Measurements from ENCODE around the gene TAF12.
A peak's percentile ranks its signal among the peaks of the same experiment; 100 is the strongest.
"Not testable (repeated sequence)": the region's sequence is repeated elsewhere in the genome, so short reads cannot be mapped to it uniquely, and the experiment has no call there.

TAF12 gene

DNA sequence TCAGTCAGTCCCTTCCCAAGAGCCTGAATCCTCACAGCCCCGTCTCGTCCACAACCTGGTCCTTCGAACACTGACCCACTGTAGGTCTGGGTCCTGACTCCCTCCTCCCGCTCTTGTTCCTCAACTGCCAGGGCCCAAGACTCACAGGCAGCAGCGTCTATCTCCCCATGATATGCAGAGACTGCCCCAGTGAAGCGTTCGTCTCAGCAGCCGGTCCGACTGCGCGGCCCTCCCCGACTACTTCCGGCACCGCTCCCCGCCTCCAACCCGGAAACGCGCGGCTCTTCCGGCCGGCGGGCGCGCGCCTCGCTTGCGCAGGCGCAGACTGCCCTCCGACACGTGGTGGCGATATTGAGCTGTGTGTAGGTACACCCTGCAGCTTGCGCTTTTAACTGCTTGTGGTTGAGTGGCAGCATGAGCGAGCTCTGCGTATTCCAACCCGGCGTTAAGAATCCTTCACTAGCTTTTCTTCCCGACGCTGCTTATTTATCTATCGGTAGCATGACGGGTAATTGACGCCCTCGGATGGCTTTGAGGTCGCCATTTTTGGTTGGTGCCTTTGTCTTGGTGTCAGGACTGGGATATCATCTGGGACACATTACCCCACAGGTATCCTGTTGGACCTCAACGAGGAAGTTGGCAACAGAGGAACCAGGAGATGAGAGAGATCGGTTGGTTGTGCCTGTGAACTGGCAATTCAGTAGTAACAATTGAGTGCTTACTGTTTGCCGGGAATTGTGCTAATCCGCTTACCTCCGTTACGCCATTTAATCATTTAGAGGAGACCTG lies at the start of gene TAF12:
Gene TAF12, minus strand, starts transcription at position 221 of the 789 bp plus-strand sequence. CDS start 20,986 bp downstream, outside the sequence.
- peak; percentile 96 for DNase-seq

DNA sequence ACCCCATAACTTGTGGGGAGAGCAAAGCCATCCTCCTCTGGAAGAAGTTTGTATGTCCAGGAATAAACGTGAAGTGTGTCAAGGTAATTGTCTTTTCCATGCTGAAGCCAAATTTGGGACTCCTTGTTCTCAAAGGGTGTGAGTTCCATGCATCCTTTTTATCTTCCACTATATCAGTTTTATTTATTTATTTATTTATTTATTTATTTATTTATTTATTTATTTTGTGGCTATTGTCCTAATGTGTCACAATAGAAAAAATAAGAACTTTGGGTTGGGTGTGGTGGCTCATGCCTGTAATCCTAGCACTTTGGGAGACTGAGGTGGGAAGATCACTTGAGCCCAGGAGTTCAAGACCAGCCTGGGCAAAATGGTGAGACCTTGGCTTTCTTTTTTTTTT lies 48.8 kb upstream of the TAF12 start:
- not testable (repeated sequence) for DNase-seq

DNA sequence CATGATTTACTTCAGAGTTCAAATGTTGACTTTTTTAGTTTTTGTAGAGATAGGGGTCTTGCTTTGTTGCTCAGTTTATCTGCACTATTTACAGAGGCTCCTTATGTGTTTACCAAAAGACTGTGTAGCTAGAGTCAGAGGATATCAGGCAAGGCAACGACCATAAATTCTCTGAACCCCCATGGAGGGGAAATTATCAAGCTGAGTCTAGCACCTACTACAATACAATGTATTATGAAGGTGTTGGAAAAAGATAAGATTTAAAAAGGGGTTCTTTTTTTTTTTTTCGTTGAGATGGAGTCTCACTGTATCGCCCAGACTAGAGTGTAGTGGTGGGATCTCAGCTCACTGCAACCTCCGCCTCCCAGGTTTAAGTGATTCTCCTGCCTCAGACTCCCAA lies 42.1 kb upstream of the TAF12 start:
- DNase-seq = no peak

GRCh38 chr1:28682840-28683239 lies 40.0 kb upstream of the TAF12 start:
- no peak for DNase-seq

DNA sequence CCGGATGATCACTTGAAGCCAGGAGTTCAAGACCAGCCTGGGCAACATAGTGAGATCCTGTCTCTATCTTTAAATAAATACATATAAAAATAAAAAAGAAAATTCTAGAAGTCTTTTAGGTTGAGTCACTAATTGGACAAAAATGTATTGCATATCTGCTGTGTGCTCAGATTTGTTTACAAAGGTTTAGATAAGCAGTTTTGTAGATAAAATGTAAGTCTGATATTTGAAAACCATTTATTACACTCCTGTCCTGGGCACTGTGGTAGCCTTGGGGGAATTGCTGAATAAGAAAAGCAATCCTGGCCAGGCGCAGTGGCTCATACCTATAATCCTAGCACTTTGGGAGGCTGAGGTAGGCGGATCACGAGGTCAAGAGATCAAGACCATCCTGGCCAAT lies 37.3 kb upstream of the TAF12 start:
- DNase-seq = no peak

DNA sequence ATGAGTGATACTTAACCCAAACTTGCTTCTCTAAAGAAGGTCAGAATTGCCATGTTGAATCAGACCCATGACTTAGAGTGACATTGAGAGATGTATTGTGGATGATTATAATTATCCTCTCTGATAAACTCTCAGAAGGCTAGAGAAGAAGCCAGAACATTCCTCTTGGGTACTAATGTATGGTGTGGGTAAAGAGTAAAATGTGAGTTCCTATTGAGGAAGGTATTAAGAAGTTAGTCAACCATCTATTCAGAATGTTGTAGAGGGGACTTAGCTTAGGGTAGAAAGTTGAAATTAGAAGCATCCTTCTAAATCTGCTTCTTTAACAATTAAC lies 33.0 kb upstream of the TAF12 start:
- no peak for DNase-seq

DNA sequence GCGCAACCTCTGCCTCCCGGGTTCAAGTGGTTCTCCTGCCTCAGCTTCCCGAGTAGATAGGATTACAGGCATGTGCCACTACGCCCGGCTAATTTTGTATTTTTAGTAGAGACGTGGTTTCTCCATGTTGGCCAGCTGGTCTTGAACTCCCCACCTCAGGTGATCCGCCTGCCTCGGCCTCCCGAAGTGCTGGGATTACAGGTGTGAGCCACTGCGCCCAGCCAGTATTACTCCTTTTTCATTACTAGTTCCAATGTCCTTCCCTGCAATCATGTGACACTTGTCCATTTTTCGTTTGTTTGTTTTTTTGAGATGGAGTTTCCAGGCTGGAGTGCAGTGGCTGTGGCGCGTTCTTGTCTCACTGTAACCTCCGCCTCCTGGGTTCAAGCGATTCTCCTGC lies 30.1 kb upstream of the TAF12 start:
- not testable (repeated sequence) for DNase-seq

- no peak for DNase-seq
These were observed 28.4 kb upstream of the TAF12 start for GRCh38 chr1:28671254-28671780.

- DNase-seq = peak; percentile 55
These were observed 26.3 kb upstream of the TAF12 start for GRCh38 chr1:28668956-28669723.

GRCh38 chr1:28668191-28668955 lies 25.5 kb upstream of the TAF12 start, which contains the start of gene GMEB1:
TSS of gene GMEB1 (plus strand) at chr1:28668784. CDS start at chr1:28683613, 14,829 bp downstream.
- DNase-seq = peak; percentile 88

- DNase-seq = no peak
These were observed 23.9 kb upstream of the TAF12 start for GRCh38 chr1:28666806-28667205.

- peak; percentile 86 for DNase-seq
These were observed 21.1 kb upstream of the TAF12 start for GRCh38 chr1:28663871-28664470.

GRCh38 chr1:28656335-28656734 lies 13.5 kb upstream of the TAF12 start:
- DNase-seq = no peak

DNA sequence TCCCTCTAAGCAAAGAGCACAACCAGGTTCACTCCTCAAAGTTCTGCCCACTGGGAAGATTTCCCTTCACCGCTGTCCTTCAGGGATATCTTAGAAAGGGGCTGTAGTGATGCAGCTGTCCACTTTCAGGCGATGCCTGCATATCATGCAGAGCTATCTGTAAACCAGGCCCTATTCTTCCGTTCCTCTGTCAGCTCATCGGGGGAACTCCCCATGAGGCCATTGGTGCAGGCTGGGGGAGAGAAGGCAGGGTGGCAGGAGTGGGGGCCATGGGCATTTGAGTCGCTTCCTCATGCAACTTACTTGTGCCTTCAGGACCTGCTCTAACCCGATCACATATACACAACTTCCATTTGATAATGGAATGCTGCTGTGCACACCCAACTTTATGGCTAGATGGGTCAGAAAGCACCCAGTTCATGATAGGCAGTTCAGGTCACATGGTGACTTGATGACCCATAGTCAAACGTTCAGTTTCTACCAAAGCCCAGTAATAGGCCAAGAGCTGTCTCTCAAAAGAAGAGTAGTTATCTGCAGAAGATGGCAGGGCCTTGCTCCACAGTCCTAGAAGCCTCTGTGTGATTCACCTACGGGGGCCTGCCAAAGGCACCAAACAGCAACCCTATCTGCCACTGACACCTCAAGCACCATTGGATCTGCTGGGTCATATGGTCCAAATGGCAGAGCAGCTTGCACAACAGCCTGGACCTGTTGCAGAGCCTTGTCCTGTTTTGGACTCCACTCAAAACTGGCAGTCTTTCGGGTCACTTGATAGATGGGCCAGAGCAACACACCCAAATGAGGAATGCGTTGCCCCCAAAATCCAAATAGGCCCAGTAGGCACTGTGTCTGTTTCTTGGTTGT lies 12.8 kb upstream of the TAF12 start:
- DNase-seq = not testable (repeated sequence)

GRCh38 chr1:28653870-28654269 lies 11.0 kb upstream of the TAF12 start:
- not testable (repeated sequence) for DNase-seq

GRCh38 chr1:28653063-28653462 lies 10.2 kb upstream of the TAF12 start:
- DNase-seq = not testable (repeated sequence)

- peak; percentile 99 for DNase-seq
These were observed 5.8 kb upstream of the TAF12 start, which contains the start of gene RNU11 for GRCh38 chr1:28648474-28649198. TSS of gene RNU11 (plus strand) at chr1:28648600.

DNA sequence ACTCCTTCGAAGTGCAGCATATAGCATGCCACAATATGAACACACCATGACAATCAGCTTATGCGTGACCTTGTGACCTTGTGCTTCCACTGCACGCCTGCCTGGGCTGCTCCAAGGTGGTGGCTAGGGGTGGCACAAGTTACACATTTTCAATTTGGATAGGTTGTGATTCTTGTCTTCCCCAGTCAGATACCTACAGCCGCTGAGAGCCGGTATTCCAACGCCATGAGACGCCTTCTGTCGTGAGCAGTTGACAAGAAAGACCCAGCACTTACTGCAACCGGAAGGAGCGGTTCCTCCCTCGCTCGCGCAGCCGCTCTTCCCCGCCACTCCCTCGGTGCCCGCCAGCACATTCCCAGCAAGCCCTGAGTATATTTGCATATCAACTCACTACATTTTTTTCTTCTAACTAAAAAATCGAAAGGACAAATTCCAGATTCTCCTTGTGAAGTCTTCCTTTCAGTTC lies 5.2 kb upstream of the TAF12 start:
- DNase-seq = peak; percentile 97

- DNase-seq = no peak
These were observed 3.2 kb upstream of the TAF12 start for GRCh38 chr1:28646040-28646439.

DNA sequence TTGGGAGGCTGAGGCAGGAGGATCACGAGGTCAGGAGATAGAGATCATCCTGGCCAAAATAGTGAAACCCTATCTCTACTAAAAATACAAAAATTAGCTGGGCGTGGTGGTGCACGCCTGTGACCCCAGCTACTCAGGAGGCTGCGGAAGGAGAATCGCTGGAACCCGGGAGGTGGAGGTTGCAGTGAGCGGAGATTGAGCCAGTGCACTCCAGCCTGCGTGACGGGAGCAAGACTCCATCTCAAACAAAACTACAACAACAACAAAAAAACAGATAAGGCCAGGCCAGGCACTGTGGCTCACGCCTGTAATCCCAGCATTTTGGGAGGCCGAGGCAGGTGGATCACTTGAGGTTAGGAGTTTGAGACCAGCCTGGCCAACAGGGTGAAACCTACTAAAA lies 2.5 kb upstream of the TAF12 start:
- DNase-seq = not testable (repeated sequence)

GRCh38 chr1:28644494-28644893 lies 1.6 kb upstream of the TAF12 start:
- no peak for DNase-seq
